PFSK-1 (cell line): ENCODE data around the gene LINGO4.

Source experiments
- FOXP2 ChIP-seq: optimal IDR thresholded peaks from 2 replicates; pipeline ENCODE3; 2011; ENCODE audit warnings: borderline replicate concordance, control low read depth, inconsistent platforms; ENCODE audit not compliant: insufficient read depth; ENCODE audit errors: extremely low read length, extremely low read depth
- POLR2AphosphoS5 ChIP-seq: IDR thresholded peaks from 2 replicates; pipeline ENCODE4 v1.6.1; 2012; ENCODE audit warnings: low read depth, mild to moderate bottlenecking, control low read depth, low read length, moderate library complexity
- REST ChIP-seq, 2 experiments: IDR thresholded peaks; 2 replicates each; pipeline versions ENCODE4 v1.6.1 to v1.8.0; 2011 to 2012; ENCODE audit warnings: low read depth in 2 of 2, low read length in 2 of 2, control low read depth in 1 of 2, inconsistent platforms in 1 of 2, mild to moderate bottlenecking in 1 of 2, moderate library complexity in 1 of 2; ENCODE audit not compliant: insufficient read depth in 1 of 2
- SIN3A ChIP-seq: IDR thresholded peaks from 2 replicates; pipeline ENCODE4 v1.6.1; 2012; ENCODE audit warnings: mild to moderate bottlenecking, low read length, moderate library complexity, borderline replicate concordance; ENCODE audit not compliant: insufficient read depth
- TAF1 ChIP-seq: IDR thresholded peaks from 2 replicates; pipeline ENCODE4 v1.6.1; 2012; ENCODE audit warnings: low read length, control low read depth, borderline replicate concordance; ENCODE audit not compliant: insufficient read depth

LINGO4 gene

GRCh38 chr1:151817353-151817730, 12.1 kb upstream of the LINGO4 start:
- TF ChIP-seq SIN3A, result no peak
- no peak for TF ChIP-seq REST (IDR thresholded peaks at IDR 0.05; ENCODE audit: insufficient read depth in 1 of 2, low read depth in 2 of 2, low read length in 2 of 2)
- no peak for TF ChIP-seq FOXP2
- TF ChIP-seq TAF1, result no peak
- TF ChIP-seq POLR2AphosphoS5, result no peak

DNA sequence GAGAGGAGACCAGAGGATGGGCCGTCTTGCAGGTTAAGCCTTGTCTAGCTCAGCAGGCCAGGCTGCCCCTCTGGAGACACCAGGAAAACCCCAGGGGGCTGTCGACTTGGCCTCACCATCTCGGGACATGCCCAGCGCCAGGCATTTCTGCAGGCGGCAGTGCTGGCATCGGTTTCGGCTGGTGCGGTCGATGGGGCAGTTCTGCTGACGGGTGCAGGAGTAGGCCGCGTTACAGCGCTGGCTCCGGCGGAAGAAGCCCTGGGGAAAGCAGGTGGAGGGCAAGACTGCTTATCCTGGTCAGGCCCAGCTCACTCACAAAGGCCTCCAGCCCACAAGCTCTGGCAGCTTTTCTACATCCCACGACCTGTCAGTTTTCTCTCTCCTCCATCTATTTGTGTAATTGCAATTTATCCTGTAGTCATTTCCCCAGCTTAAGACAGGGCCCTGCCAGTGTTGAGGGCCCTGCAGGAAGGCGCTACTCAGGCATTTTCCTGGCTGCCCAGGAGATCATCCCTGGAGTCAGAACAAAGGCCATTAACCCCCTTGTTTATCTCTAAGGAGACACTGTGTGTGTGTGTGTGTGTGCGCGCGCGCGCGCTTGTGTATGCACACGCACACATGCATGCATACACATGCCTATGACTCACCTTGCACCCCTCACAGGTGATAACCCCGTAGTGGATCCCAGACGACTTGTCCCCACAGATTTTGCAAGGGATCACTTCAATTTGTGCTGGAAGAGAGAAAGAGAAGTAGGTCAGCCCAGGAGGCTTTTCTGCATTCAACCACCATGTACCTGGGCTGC, 11.5 kb upstream of the LINGO4 start:
- TF ChIP-seq SIN3A (no peak), REST (IDR thresholded peaks at IDR 0.05; ENCODE audit: insufficient read depth in 1 of 2, low read depth in 2 of 2, low read length in 2 of 2) (no peak), TAF1 (no peak), FOXP2 (no peak), POLR2AphosphoS5 (no peak)

- TF ChIP-seq TAF1, result no peak
- TF ChIP-seq REST (IDR thresholded peaks at IDR 0.05; ENCODE audit: insufficient read depth in 1 of 2, low read depth in 2 of 2, low read length in 2 of 2), result no peak
- no peak for TF ChIP-seq SIN3A
- TF ChIP-seq FOXP2, result no peak
- no peak for TF ChIP-seq POLR2AphosphoS5
These were observed 10.6 kb upstream of the LINGO4 start for GRCh38 chr1:151815716-151816327.

DNA sequence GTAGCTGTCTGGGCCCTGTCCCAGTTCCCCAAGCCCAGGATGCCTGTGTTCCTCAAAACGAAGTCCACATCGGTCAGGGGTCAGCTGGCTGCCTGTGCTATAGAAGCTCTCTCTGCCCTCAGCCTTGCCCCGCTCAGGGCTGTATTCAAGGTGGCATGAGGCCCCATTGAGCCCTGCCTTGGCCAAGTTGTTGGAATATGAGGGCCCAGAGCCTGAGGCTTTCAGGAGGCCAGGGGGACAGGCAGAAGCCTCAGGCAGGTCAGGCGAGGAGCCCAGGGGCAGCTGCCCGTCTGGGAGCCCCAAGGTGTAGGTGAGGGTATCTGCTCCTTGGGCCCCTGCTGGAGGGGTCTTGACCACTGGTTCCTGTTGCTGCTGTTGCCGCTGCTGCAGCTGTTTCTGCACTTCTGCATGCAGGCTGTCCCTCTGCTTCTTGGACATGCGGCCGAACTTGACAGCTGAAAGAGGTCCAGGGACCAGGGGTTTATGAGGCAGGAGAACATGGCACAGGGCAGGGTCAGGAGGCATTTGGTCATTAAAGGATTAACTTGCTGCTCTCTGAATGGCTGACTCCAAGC, 9.8 kb upstream of the LINGO4 start:
- no peak for TF ChIP-seq FOXP2
- no peak for TF ChIP-seq SIN3A
- no peak for TF ChIP-seq TAF1
- no peak for TF ChIP-seq POLR2AphosphoS5
- TF ChIP-seq REST (IDR thresholded peaks at IDR 0.05; ENCODE audit: insufficient read depth in 1 of 2, low read depth in 2 of 2, low read length in 2 of 2), result no peak
